ENCODE data around the gene DDX1. TPM values are rescaled to one million over a fixed set of nuclear protein-coding genes. Genes with fewer than 3 reads are reported as not detected.

The DDX1 gene
- total and polyA plus RNA-seq, 8 donors, result 26.8 to 98.2 (median 54.7) TPM

- H3K27ac ChIP-seq, result no peak overlapping the region
- peaks cover 0 to 42% (median 35%) of the 10 kb centered on the region in 4 donors for H3K36me3 ChIP-seq
- WGBS, 5 donors, result 91 to 95% (median 92%) methylated on average over 4 of the region's 4 CpGs
- no peak for TF ChIP-seq EP300 (IDR thresholded peaks at IDR 0.05)
- TF ChIP-seq POLR2AphosphoS5 (IDR thresholded peaks at IDR 0.05), result no peak
- no peak for TF ChIP-seq POLR2A (IDR thresholded peaks at IDR 0.05)
- no peak for TF ChIP-seq CTCF (IDR thresholded peaks at IDR 0.05)
- H3K4me3 ChIP-seq, result no peak overlapping the region
- no peaks in the 10 kb centered on the region for H3K9me3 ChIP-seq
- intact Hi-C loops (cut with DNase I; ENCODE audit: low total_unique reads), result no loop called here
- peaks cover 14 to 31% (median 27%) of the 10 kb centered on the region in 4 donors for H3K4me1 ChIP-seq
- H3K27me3 ChIP-seq, result no peaks in the 10 kb centered on the region
- no peak for DNase-seq
Observed at GRCh38 chr2:15556311-15556930, 35.2 kb upstream of the DDX1 start.

GRCh38 chr2:15557887-15558311 is 33.8 kb upstream of the DDX1 start:
- Histone ChIP-seq H3K27ac (no peak overlapping the region), H3K9me3 (no peaks in the 10 kb centered on the region), H3K36me3 (peaks cover 0 to 29% (median 23%) of the 10 kb centered on the region in 4 donors), H3K4me3 (no peak overlapping the region), H3K4me1 (peaks cover 14 to 39% (median 31%) of the 10 kb centered on the region in 4 donors), H3K27me3 (no peaks in the 10 kb centered on the region)
- TF ChIP-seq POLR2A (IDR thresholded peaks at IDR 0.05) (no peak), EP300 (IDR thresholded peaks at IDR 0.05) (no peak), CTCF (IDR thresholded peaks at IDR 0.05) (no peak), POLR2AphosphoS5 (IDR thresholded peaks at IDR 0.05) (no peak)
- intact Hi-C loops (cut with DNase I; ENCODE audit: low total_unique reads), result no loop called here
- WGBS, 5 donors, result 34 to 49% (median 42%) methylated on average over 5 of the region's 5 CpGs
- DNase-seq, result peak in 1 of 2 donors; percentile 22

- WGBS, 5 donors, result 68 to 70% (median 70%) methylated on average over 6 of the region's 6 CpGs
- Histone ChIP-seq H3K4me3 (peak overlapping the region; percentile 82 to 93 (median 86)), H3K9me3 (no peaks in the 10 kb centered on the region), H3K27ac (no peak overlapping the region), H3K27me3 (no peaks in the 10 kb centered on the region), H3K36me3 (peaks cover 0 to 16% (median 10%) of the 10 kb centered on the region in 4 donors), H3K4me1 (peaks cover 14 to 39% (median 31%) of the 10 kb centered on the region in 4 donors)
- TF ChIP-seq CTCF (IDR thresholded peaks at IDR 0.05), result no peak
- intact Hi-C loops (cut with DNase I; ENCODE audit: low total_unique reads), result no loop called here
- no peak for DNase-seq
Observed at GRCh38 chr2:15559379-15560139, 32.1 kb upstream of the DDX1 start.

- H3K27me3 ChIP-seq, result no peaks in the 10 kb centered on the region
- H3K4me3 ChIP-seq, result peak overlapping the region; percentile 82 to 93 (median 86)
- H3K27ac ChIP-seq, result peak overlapping the region; percentile 79 to 87 (median 83)
- intact Hi-C loops (cut with DNase I; ENCODE audit: low total_unique reads), result no loop called here
- peaks cover 0 to 11% (median 8%) of the 10 kb centered on the region in 4 donors for H3K36me3 ChIP-seq
- DNase-seq, result peak in 1 of 2 donors; percentile 66
- H3K9me3 ChIP-seq, result no peaks in the 10 kb centered on the region
- H3K4me1 ChIP-seq, result peaks cover 14 to 39% (median 31%) of the 10 kb centered on the region in 4 donors
- WGBS, 5 donors, result 1 to 2% (median 1%) methylated on average over 20 to 32 of the region's 32 CpGs
- TF ChIP-seq POLR2A (IDR thresholded peaks at IDR 0.05), result no peak
- TF ChIP-seq EP300 (IDR thresholded peaks at IDR 0.05), result no peak
- TF ChIP-seq CTCF (IDR thresholded peaks at IDR 0.05), result no peak
- no peak for TF ChIP-seq POLR2AphosphoS5 (IDR thresholded peaks at IDR 0.05)
Observed at GRCh38 chr2:15560140-15560987, 31.3 kb upstream of the DDX1 start.
